Fibroblast of villous mesenchyme (primary cell): ENCODE data around the gene NAP1L3. TPM values are rescaled to one million over a fixed set of nuclear protein-coding genes. Genes with fewer than 3 reads are reported as not detected.

Experiments used
- DNase-seq: peaks from one replicate; pipeline ENCODE4 v3.0.0-alpha.2; 2010; ENCODE audit warnings: low read depth
- H3K4me3 ChIP-seq: 2 replicates; pipeline ENCODE4 v1.5.1; 2011; ENCODE audit warnings: low read depth, mild to moderate bottlenecking, low read length
- CTCF ChIP-seq: IDR thresholded peaks from 2 replicates; pipeline ENCODE4 v1.5.1; 2012; ENCODE audit warnings: low read depth, mild to moderate bottlenecking, low read length; ENCODE audit not compliant: insufficient read depth
- total RNA-seq: library from RNA; depleted of rRNA; stranded (reverse); fragments of >200 nt; gene quantifications from 2 replicates; pipeline ENCODE4 v1.2.3, GENCODE V29; 2012

NAP1L3 gene
- 5.5 and 9.1 TPM in 2 replicates for total RNA-seq

GRCh38 chrX:93673056-93673868 lies at the start of gene NAP1L3:
NAP1L3 (minus strand) TSS chrX:93673578; CDS start chrX:93673304, 274 bp downstream.
- peak within 1 kb of the TSS; percentile 52 for H3K4me3 ChIP-seq
- peak; percentile 15 for DNase-seq
- no peak for TF ChIP-seq CTCF

GRCh38 chrX:93711076-93711475 lies 37.7 kb upstream of the NAP1L3 start:
- no peak overlapping the region for H3K4me3 ChIP-seq
- DNase-seq = no peak
- TF ChIP-seq CTCF = no peak

GRCh38 chrX:93703701-93704100 lies 30.3 kb upstream of the NAP1L3 start:
- H3K4me3 ChIP-seq = no peak overlapping the region
- TF ChIP-seq CTCF = no peak
- DNase-seq = no peak

GRCh38 chrX:93695981-93696380 lies 22.6 kb upstream of the NAP1L3 start:
- H3K4me3 ChIP-seq = no peak overlapping the region
- DNase-seq = no peak
- TF ChIP-seq CTCF = no peak

GRCh38 chrX:93673869-93674271 lies 492 bp upstream of the NAP1L3 start, which contains the start of gene FAM133A:
FAM133A (plus strand) TSS chrX:93674206; CDS start chrX:93709420, 35,214 bp downstream.
- DNase-seq = peak; percentile 2
- H3K4me3 ChIP-seq = peak within 1 kb of the TSS; percentile 52
- TF ChIP-seq CTCF = no peak

GRCh38 chrX:93660575-93660974 lies 12.8 kb downstream of the NAP1L3 start:
- H3K4me3 ChIP-seq = no peak overlapping the region
- no peak for TF ChIP-seq CTCF
- DNase-seq = no peak

GRCh38 chrX:93649381-93649780 lies 24.0 kb downstream of the NAP1L3 start:
- no peak overlapping the region for H3K4me3 ChIP-seq
- no peak for TF ChIP-seq CTCF
- DNase-seq = no peak
